B cell (primary cell): ENCODE measurements around the gene LRRC4C. TPM values are rescaled to one million over a fixed set of nuclear protein-coding genes. Genes with fewer than 3 reads are reported as not detected.

Experiments
- ATAC-seq: fragments of 200-7000 bp; cut with Tn5 transposase; one replicate; pipeline ENCODE4 v1.10.0; 2021; ENCODE audit warnings: low read depth, mild to moderate bottlenecking, moderate number of reproducible peaks, moderate library complexity
- CTCF ChIA-PET: fragments of 350-600 bp; sonication (Branson Sonifier 250); formaldehyde crosslinking; loops from one replicate; lab custom pipeline; 2021; ENCODE audit warnings: antibody characterized with exemption, inconsistent platforms; lab: Charles Lee
- POLR2A ChIA-PET: fragments of 350-600 bp; sonication (Branson Sonifier 250); formaldehyde crosslinking; loops from one replicate; lab custom pipeline; 2021; ENCODE audit warnings: antibody characterized with exemption; lab: Charles Lee
- DNase-seq: peaks from one replicate; pipeline ENCODE4 v3.0.0; 2013
- H2AFZ ChIP-seq: 2 replicates; pipeline ENCODE4 v1.6.1; 2012; ENCODE audit warnings: mild to moderate bottlenecking, low read depth, low read length; ENCODE audit not compliant: insufficient read depth, poor library complexity, severe bottlenecking
- H3K27ac ChIP-seq, 2 donors: 1 replicate in 1 of 2; 2 replicates in 1 of 2; pipeline ENCODE4 v1.5.1; 2012 to 2013; ENCODE audit warnings: low read length in 2 of 2, mild to moderate bottlenecking in 2 of 2, moderate library complexity in 1 of 2
- H3K27me3 ChIP-seq, 4 experiments: fragments of 200-600 bp in 1 of 4; sonication (generic) in 1 of 4; replicated peaks in 1 of 4; 1 replicate in 2 of 4; 2 replicates in 2 of 4; pipeline versions ENCODE4 v1.6.1 to v1.7.0; 2013 to 2016; ENCODE audit warnings: low read length in 3 of 4, mild to moderate bottlenecking in 2 of 4, mixed read lengths in 1 of 4, moderate library complexity in 1 of 4; ENCODE audit not compliant: insufficient read depth in 4 of 4, control insufficient read depth in 3 of 4; ENCODE audit errors: control extremely low read depth in 1 of 4
- H3K36me3 ChIP-seq, 2 experiments: replicated peaks in 1 of 2; 1 replicate in 1 of 2; 2 replicates in 1 of 2; pipeline versions ENCODE4 v1.6.1 to v1.7.1; 2013; ENCODE audit warnings: low read length in 1 of 2; ENCODE audit not compliant: insufficient read depth in 2 of 2, control insufficient read depth in 1 of 2; ENCODE audit errors: control extremely low read depth in 1 of 2, extremely low read depth in 1 of 2
- H3K4me1 ChIP-seq, 2 donors: fragments of 200-600 bp in 1 of 2; sonication (generic) in 1 of 2; 1 replicate in 1 of 2; 2 replicates in 1 of 2; pipeline versions ENCODE4 v1.5.1 to v1.6.1; 2013 to 2017; ENCODE audit warnings: low read length in 2 of 2; ENCODE audit not compliant: control insufficient read depth in 2 of 2, insufficient read depth in 2 of 2
- H3K4me2 ChIP-seq: replicated peaks from 2 replicates; pipeline ENCODE3; 2012; ENCODE audit warnings: mild to moderate bottlenecking, low read depth, low read length; ENCODE audit not compliant: poor library complexity, severe bottlenecking
- H3K4me3 ChIP-seq, 5 experiments: fragments of 200-600 bp in 1 of 5; sonication (generic) in 1 of 5; 1 replicate in 3 of 5; 2 replicates in 2 of 5; pipeline versions ENCODE4 v1.5.1 to v1.7.0; 2011 to 2016; ENCODE audit warnings: low read length in 4 of 5, mild to moderate bottlenecking in 4 of 5, low read depth in 2 of 5, control low read depth in 1 of 5, moderate library complexity in 1 of 5; ENCODE audit not compliant: insufficient read depth in 1 of 5; ENCODE audit errors: control extremely low read depth in 1 of 5, extremely low read depth in 1 of 5
- H3K79me2 ChIP-seq: fragments of 200-600 bp; sonication (generic); one replicate; pipeline ENCODE4 v1.6.0; 2016; ENCODE audit warnings: low read length; ENCODE audit not compliant: control insufficient read depth, insufficient read depth
- H3K9ac ChIP-seq: fragments of 200-600 bp; sonication (generic); 2 replicates; pipeline ENCODE4 v1.6.1; 2017; ENCODE audit warnings: mild to moderate bottlenecking, low read length, moderate library complexity
- H3K9me3 ChIP-seq, 3 donors: one replicate each; pipeline versions ENCODE4 v1.6.1 to v1.7.1; 2013; ENCODE audit warnings: low read length in 2 of 3; ENCODE audit not compliant: control insufficient read depth in 2 of 3, insufficient read depth in 1 of 3; ENCODE audit errors: control extremely low read depth in 1 of 3
- H4K20me1 ChIP-seq: 2 replicates; pipeline ENCODE4 v1.6.0; 2012; ENCODE audit warnings: mild to moderate bottlenecking, low read length; ENCODE audit not compliant: insufficient read depth, control insufficient read depth, poor library complexity, severe bottlenecking
- H3K27ac Mint-ChIP-seq: one replicate; pipeline ENCODE4 v1.8.0; 2021; ENCODE audit warnings: mixed read lengths
- H3K27me3 Mint-ChIP-seq: one replicate; pipeline ENCODE4 v1.8.0; 2021; ENCODE audit warnings: mixed read lengths
- H3K4me1 Mint-ChIP-seq: one replicate; pipeline ENCODE4 v1.8.0; 2021; ENCODE audit warnings: mixed read lengths
- H3K4me3 Mint-ChIP-seq: one replicate; pipeline ENCODE4 v1.8.0; 2021; ENCODE audit warnings: mixed read lengths
- H3K9me3 Mint-ChIP-seq: one replicate; pipeline ENCODE4 v1.8.0; 2022; ENCODE audit warnings: mixed read lengths; ENCODE audit not compliant: insufficient read depth
- CTCF ChIP-seq: fragments of 200-600 bp; IDR thresholded peaks from one replicate; pipeline ENCODE4 v1.8.0; 2022; ENCODE audit warnings: antibody characterized with exemption, mild to moderate bottlenecking
- EZH2 ChIP-seq: IDR thresholded peaks from 2 replicates; pipeline ENCODE4 v1.6.1; 2012; ENCODE audit warnings: borderline replicate concordance, low read depth, mild to moderate bottlenecking, moderate library complexity, low read length; ENCODE audit not compliant: insufficient read depth, poor library complexity, severe bottlenecking
- WGBS: methylation state at CpG from one replicate; pipeline ENCODE4 v1.1.5; 2013; ENCODE audit warnings: missing lambda C conversion rate; ENCODE audit not compliant: insufficient coverage; 5-methylcytosine and 5-hydroxymethylcytosine counted together
- intact Hi-C: fragments of 100-400 bp; cut with micrococcal nuclease; formaldehyde crosslinking; loops from one replicate; pipeline ENCODE4 v1.10.0; 2022
- polyA plus RNA-seq: library from polyadenylated mRNA; depleted of rRNA; stranded (reverse); fragments of >200 nt; gene quantifications from 2 replicates; pipeline ENCODE4 v1.2.3, GENCODE V29; 2012
- total RNA-seq, 2 donors: library from RNA; stranded (reverse); fragments of 120-200 nt in 1 of 2; gene quantifications; 1 replicate in 1 of 2; 2 replicates in 1 of 2; pipeline versions ENCODE4 v1.2.3 to v1.2.4, GENCODE V29; 2013 to 2022

LRRC4C gene
- total and polyA plus RNA-seq, 2 donors (not counting 1 experiment from before 2014, with no cell fraction given) = 0.57 TPM; not detected in 1

DNA sequence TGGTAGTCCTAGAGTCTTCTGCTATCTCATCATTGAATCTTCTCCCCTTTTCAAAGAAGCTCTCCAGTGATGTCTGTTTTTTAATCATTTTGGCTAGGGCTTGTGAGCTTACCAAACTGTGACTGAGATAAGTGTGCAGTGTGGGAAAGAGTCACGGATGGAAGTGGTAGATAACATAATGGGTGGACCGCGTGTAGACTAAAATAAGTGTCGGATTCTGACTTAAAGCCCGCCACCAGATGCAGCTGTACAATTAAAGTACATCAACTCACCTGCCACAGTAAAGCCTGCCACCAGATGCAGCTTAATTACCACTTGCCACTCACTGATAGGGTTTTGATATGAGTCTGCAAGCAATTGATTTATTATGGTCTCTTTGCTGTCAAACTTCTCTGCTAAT lies 581.5 kb downstream of the LRRC4C start:
- H3K4me1 ChIP-seq = no peaks in the 10 kb centered on the region
- no peak for TF ChIP-seq EZH2
- no peak for TF ChIP-seq CTCF
- no CpG with 5 or more reads among the region's 5 CpGs for WGBS
- no peak overlapping the region for H3K9ac ChIP-seq
- H3K27me3 ChIP-seq = no peaks in the 10 kb centered on the region
- H3K27ac ChIP-seq = no peak overlapping the region
- intact Hi-C loops = no loop called here
- DNase-seq (no peak), ATAC-seq (no peak)
- no peak overlapping the region for H3K4me3 ChIP-seq
- no peaks in the 10 kb centered on the region for H3K79me2 ChIP-seq
- H3K27ac Mint-ChIP-seq = no peak overlapping the region
- H2AFZ ChIP-seq = no peak overlapping the region
- POLR2A ChIA-PET = no interaction called here
- no peak overlapping the region for H3K4me2 ChIP-seq
- H3K9me3 Mint-ChIP-seq = peaks cover 4% of the 10 kb centered on the region
- H3K4me3 Mint-ChIP-seq = no peak overlapping the region
- H3K27me3 Mint-ChIP-seq = no peaks in the 10 kb centered on the region
- no peaks in the 10 kb centered on the region for H3K36me3 ChIP-seq
- no peaks in the 10 kb centered on the region for H4K20me1 ChIP-seq
- no peaks in the 10 kb centered on the region for H3K4me1 Mint-ChIP-seq
- CTCF ChIA-PET = no interaction called here
- no peaks in the 10 kb centered on the region for H3K9me3 ChIP-seq

DNA sequence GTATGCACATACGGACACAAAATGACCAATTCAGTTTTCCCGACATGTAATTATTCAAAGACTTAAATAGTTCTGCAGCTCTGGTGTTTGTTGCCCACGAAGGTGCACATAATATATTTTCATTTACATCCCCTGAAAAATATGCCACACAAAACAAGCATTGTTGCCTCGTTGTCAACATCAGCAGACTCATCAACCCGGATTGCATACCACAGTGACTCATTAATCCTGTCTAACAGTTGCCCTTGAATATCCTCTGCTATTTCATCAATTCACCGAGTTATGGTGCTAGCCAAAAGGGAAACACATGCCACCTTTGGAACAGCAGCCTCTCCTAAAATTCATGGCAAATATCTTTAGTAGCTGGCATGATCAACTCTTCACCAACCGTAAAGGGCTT lies 582.2 kb downstream of the LRRC4C start:
- 81% methylated on average over 7 of the region's 7 CpGs for WGBS
- H3K4me1 Mint-ChIP-seq = no peaks in the 10 kb centered on the region
- Histone ChIP-seq H4K20me1 (no peaks in the 10 kb centered on the region), H3K4me2 (no peak overlapping the region), H3K4me3 (no peak overlapping the region), H2AFZ (no peak overlapping the region), H3K4me1 (no peaks in the 10 kb centered on the region), H3K9ac (no peak overlapping the region), H3K27ac (no peak overlapping the region), H3K79me2 (no peaks in the 10 kb centered on the region), H3K9me3 (no peaks in the 10 kb centered on the region), H3K27me3 (no peaks in the 10 kb centered on the region), H3K36me3 (no peaks in the 10 kb centered on the region)
- peaks cover 2% of the 10 kb centered on the region for H3K9me3 Mint-ChIP-seq
- no peaks in the 10 kb centered on the region for H3K27me3 Mint-ChIP-seq
- DNase-seq (no peak), ATAC-seq (no peak)
- intact Hi-C loops = no loop called here
- no peak overlapping the region for H3K4me3 Mint-ChIP-seq
- ChIA-PET CTCF (no interaction called here), POLR2A (no interaction called here)
- TF ChIP-seq CTCF (no peak), EZH2 (no peak)
- no peak overlapping the region for H3K27ac Mint-ChIP-seq
